SH-SY5Y (cell line): ENCODE measurements around the gene CAMTA1.

Experiments
- GATA2 ChIP-seq: IDR thresholded peaks from 2 replicates; pipeline ENCODE4 v1.6.1; 2011; ENCODE audit warnings: mild to moderate bottlenecking, low read depth, low read length
- GATA3 ChIP-seq: IDR thresholded peaks from 2 replicates; pipeline ENCODE4 v1.6.1; 2011; ENCODE audit warnings: low read depth, mild to moderate bottlenecking, low read length, moderate library complexity

GRCh38 chr1:7084232-7084894, 299.1 kb downstream of the CAMTA1 start:
- no peak for TF ChIP-seq GATA2
- TF ChIP-seq GATA3 = no peak
